ENCODE results near the gene JUP.
"Not testable (repeated sequence)": the region's sequence is repeated elsewhere in the genome, so short reads cannot be mapped to it uniquely, and the experiment has no call there.

The JUP gene

DNA sequence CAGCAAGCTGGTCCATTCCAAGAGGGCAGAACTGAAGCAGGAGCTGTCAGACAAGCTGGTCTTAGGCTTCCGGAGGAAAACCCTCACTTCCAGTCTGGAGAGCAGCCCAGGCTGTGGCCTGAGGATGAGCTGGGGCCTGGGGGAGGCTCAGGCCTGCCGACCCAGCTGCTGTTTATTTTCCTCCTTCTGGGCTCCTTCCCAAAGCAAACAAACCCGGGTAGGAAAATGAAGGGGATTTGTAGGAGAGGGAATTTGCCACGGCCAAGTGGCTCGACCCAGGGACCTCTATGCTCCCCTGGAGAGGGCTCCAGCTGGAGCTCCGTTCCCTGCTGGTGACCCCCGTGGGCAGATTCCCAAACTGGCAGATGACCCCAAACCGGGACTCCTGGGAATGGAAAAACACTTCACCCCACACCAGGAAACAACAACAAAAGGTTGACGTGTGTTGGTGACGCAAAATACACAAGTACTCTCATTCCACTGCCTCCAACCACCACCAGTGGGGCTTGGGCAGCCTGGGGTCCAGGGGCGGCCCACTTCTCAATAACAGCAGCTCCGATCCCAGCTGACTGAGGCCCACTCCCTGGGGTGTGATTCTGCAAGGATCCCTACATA is 8.8 kb downstream of the JUP start:
- DNase-seq: no peak

DNA sequence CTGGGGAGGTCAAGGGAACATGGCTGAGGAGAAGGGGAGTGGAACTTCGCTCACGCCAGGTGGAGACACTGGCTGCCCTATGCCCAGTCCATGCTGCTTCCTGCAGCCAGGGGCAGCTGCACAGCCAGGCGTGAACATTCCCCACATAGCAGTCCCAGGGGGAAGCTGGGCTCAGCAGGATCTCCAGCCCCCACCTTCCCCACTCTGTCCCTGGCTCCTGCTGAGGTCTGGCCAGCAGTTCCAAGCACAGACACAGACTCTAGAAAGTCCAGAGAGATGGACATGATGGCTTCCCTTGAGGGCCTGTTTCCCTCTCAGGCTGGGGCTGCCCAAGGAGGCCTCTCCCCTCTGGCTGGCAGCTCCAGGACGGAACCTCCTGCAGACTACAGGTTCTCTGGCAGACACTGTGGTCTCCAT is 9.3 kb downstream of the JUP start:
- DNase-seq: peak; percentile 59

DNA sequence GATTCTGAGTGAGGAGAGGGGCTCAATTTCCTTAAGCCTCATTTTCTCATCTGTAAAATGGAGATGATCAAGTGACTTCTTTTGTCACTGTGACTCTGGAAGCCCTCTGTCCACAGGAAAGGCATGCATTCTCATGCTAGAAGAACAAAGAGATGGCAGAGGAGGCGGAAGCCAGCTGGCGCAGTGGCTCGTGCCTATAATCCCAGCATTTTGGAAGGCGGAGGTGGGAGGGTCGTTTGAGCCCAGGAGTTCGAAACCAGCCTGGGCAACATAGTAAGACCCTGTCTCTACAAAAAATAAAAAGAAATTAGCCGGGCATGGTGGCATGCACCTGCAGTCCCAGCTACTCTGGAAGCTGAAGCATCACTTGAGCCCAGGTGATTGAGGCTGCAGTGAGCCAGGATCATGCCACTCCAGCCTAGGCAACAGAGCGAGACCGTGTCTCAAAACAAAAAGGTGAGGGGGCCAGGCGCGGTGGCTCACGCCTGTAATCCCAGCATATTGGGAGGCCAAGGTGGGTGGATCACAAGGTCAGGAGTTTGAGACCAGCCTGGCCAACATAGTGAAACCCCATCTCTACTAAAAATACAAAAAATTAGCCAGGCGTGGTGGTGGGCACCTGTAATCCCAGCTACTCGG is 10.1 kb downstream of the JUP start:
- not testable (repeated sequence) for DNase-seq

DNA sequence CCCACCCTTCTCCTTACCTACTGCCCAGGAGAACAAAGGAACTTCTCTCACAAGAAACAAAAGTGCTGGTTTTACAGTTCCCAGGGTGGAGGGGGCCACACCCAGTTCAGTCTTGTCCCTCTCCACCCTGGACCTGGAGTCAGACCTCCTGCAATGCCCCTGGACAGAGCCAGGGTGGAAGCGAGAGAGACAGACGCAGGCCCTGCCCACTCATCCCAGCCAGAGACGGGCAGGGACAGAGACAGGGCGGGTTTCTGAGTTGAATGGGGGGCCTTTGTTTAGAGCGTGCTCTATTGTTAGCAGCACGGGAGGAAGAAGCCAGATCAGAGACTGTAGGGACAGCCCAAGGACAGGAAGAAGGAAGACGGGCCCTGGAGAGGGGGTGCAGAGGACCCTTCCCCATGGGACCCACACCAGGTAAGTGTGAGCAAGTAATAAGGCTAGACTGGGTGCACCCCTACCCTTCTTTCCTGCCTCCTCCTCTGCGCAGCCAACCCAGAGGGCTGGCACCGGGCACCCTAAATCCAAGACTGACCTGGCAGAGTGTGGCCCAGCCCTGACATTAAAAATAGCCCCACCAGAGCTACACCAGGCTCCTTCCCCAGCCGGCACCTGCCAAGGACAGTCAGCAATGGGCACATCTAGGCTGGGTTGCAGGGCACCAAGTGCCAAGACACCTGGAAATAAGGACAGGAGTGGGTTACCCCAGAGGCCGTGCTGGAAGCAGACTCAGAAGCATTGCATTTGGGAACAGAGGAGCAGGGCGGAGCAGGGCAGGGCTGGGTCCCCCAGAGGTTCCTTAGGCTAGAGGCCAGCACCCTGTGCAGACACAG is 10.9 kb downstream of the JUP start:
- DNase-seq: peak; percentile 55

DNA sequence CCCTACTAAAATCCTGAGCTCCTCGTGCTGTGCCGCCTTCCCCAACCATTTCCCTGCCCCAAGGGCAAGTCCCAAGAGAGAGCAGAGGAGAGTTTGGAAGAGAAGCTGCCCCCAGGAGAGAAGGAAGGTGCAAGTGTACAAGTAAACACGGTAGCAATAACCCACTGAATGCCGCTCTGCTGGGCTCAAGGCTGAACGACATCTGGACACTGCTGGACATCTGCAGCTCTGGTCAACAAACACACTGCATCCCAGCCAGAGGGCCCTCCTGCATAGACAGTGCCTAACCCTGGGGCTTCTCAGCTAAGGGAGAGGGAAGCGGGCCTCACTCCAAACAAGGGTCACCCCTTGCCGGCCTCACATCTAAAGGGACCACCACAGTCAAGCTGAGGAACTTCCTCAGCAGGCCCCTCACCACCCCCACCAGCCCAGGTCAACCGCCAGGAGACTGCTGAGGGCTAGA is 12.7 kb downstream of the JUP start:
- peak; percentile 41 for DNase-seq

DNA sequence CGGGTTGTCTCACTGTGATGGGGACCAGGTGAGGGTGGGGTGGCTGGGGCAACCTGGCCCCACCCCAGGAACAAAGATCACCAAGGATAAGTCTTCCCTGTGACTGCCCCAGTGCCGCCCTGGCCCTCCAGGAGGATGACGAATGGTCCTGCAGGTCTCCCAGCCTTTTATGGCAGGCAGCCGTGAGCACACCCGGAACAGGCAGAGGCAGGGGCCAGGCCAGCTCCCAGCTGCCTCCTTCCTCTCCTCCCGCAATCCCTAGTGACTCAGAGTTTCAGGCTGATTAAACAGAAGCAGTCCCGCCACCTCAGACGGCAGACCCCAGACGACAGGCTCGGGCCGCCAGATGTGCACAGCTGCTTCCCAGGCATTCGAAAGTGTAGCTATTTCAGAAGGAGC is 13.3 kb downstream of the JUP start:
- DNase-seq: peak; percentile 46

DNA sequence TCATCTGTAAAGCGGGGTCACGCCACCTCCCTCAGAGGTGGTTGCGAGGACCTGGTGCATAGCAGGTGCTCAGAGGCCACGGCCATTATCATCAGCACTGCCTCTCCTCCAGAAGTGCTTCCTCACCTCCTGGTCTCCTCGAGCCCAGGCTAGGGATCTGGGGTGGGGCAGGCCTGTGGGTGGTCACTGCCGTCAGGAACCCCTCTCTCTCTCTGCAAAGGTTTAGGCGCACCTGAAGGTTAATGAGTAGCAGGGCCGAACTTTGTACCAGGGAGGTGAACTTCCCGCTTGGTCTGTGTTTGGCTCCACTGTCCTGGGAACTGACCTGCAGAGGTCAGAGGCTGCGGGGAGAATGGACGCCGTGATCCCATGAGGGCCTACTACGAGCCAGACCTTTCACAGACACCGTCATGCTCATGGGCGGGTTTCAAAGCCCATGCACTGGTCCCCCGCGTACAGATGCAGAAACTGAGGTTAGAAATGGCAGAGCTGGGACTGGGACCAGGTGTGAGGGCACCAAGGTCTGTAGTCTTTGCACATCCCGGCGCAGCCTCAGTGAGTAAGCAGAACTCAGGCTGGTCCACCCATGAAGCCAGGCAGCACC is 13.8 kb downstream of the JUP start:
- DNase-seq: no peak

DNA sequence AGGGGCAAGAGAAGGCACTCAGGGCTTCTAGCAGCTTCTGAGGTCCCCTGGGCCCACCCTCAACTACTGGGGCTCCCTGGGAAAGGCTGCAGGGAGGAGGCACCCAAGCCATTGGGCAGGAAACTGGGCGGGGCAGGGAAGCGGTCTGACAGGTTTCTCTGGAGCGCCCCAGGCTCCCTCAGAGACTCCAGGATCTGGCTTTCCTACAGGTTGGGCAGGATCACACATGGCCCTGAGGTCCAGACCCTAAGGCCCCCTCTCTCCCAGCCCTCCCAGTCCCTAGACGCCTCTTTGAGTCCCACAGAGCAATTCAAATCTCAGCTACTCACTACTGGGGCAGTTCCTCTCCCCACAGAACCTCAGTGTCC is 14.3 kb downstream of the JUP start:
- DNase-seq: no peak

DNA sequence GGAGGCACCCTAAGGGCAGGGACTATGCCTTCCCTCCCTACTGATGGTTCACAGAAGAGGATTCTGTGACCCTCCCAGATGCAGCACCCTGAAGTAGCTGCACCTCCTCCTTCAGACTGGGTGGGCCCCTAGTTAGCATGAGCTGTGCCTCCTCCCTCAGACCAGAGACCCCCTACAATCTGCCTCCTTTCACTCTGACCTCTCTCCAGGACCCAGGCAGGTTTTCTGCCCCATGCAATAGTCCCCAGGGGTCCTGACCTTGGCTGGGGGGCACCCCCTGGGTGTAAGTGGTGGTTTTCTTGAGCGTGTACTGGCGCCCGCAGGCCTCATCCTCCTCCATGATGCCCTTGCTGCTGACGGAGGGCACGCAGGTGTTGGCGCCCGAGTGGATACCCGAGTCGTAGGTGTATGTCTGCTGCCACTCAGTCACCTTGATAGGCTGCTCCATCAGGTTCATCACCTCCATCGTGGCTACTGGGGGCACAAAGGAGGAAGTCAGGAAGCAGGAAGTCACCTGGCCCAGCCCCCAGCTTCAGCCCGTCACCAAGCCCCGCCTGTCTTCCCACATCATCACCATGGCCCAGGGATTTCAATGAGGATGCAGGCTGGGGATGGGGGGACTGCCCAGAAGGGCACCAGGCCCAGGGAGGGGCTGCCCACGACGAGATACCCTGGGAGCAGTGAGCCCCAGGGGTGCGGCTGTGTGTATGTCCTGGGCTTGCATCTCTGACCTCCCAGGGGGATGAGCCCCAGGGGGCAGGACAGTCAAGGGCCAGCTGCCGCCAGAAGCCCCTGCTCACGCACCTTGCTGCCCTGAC is 14.9 kb downstream of the JUP start:
- DNase-seq: no peak

DNA sequence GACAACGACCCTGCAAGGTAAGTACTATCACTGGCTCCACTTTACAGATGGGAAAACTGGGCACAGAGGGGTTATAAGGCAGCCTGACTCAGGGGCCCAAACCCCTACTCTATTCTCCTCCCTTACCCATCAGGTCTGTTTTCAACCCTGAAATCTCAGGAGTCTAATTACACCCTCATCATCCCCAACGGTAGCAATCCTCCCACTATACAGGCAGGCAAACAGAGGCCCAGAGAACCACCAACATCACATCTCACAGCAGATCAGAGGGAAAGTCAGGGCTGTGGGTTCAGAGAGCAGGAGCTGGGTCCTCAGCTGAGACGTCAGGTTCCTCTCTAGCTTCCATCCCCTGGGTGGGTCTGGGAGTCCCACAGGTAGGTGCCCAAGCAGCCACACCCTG is 16.5 kb downstream of the JUP start:
- DNase-seq: no peak

DNA sequence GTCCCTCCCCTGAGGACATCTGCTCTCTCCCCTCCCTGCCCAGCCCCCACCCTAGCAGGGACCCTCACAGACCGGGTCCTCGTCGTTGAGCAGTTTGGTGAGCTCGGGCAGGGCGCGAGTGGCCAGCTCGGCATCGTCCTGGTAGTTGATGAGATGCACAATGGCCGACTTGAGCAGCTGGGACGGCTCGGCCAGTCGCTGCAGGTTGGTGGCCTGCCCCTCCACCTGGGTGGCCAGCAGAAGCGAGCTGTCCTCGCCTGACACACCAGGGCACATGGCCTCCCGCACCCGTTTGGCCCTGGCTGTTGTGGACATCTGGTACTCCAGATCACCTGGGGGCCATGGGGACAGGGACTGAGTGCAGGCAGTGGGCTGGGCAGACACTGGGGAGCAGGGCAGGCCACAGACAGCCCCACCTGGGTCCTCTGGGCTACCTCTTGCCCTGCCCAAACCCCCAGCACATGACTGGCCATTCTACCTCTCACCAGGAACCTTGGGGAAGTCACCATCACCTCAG is 17.1 kb downstream of the JUP start:
- no peak for DNase-seq

DNA sequence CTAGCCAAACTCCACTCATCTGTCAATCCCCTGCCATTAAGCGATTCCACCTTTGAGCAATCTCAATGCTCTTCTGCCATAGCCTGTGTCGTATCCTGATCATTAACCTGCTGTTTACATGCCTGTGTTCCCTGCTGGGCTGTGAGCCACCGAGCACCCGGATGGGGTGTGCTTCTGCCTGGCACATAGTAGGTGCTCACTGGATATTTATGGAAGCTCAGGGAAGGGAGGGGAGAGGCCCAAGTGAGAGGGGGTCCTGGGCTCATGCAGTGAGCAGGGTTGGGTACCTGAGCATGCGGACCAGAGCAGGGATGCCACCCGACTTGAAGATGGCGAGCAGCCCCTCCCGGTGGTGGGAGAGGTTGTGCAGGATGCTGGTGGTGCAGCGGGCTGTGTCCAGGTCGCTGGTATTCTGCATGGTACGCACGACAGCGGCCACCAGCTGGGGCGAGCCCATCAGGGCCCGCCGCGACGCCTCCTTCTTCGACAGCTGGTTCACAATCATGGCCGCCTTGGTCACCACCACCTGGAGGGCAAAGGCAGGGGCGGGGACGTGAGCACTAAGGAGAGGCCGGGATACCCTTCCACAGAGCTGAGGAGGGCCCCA is 17.7 kb downstream of the JUP start:
- DNase-seq: no peak

DNA sequence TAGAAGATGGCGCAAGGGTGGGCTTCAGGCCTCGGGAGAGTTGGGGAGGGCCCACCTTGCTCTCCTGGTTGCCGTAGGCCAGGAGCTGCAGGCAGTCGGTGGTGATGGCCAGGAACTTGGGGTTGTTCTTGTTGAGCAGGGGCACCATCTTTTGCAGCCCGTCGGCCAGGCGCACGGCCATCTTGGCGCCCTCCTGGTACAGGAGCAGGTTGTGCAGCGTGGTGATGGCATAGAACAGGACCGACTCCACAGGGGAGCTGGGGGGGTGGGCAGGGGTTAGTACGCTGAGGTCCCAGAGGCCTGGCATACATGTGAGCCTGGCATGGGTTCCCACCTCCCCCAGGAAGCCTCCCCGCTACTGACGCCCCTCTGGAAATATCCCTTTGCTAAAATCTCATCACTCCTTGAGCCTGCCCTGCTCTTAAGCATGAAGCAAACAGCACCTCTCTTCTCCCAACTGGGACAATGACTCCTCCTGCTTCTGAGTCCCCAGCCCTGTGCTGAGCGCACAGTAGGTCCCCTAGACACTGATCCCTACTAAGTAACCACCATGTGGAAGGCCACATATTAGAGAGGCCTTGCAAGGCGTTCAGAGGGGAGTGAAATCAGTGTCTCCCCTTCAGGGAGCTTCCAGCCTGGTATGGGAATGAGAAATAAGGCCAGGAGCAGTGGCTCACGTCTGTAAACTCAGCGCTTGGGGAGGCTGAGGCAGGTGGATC is 19.0 kb downstream of the JUP start:
- DNase-seq: no peak

DNA sequence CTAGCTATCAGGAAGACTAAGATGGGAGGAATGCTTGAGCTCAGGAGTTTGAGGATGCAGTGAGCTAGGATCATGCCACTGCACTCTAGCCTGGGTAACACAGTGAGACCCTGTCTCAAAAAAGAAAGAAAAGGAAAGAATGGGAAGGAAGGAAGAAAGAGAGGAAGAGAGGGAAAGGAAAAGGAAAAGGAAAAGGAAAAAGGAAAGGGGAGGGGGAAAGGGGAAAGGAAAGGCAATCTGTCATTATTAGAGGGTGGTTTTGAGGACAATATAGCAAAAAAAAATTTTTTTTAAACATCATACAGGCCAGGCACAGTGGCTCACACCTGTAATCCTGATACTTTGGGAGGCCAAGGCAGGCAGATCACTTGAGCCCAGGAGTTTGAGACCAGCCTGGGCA is 20.4 kb downstream of the JUP start:
- DNase-seq: no peak

DNA sequence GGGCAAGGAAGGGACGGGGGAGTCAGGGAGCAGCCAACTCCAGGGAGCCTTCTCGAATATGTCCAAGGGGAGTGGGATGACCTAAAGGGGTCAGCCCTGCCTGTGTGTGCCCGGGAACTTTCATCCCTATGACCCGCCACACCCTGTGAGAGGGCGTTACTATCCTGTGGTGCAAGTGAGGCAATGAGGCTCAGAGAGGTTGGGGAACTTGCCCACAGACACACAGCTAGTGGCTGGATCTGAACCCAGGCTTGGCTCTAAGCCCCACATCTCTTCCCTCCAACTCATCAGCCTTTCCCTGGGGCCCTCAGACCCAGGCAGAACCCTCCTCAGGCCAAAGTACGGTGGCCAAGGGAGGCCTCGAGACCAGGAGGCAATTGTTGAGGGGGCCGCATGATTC is 23.2 kb downstream of the JUP start:
- DNase-seq: no peak

DNA sequence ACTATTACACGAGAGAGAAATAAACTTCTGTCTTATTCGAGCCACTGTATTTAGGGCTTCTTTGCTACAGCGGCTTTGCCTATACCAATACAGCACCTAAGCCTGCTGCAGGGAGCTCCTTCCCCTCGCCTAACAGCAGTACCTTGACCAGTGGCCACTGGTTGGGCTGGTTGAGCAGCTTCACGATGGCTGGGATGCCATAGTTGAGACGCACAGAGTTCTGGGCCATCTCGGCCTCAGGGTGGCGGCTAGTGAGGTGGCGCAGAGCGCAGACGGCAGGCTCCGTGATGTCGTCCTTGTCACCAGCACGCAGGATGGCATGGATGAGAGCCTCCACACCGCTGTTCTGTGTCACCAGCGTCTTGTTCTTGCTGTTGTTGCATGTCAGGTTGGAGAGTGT is 23.7 kb downstream of the JUP start:
- DNase-seq: no peak

DNA sequence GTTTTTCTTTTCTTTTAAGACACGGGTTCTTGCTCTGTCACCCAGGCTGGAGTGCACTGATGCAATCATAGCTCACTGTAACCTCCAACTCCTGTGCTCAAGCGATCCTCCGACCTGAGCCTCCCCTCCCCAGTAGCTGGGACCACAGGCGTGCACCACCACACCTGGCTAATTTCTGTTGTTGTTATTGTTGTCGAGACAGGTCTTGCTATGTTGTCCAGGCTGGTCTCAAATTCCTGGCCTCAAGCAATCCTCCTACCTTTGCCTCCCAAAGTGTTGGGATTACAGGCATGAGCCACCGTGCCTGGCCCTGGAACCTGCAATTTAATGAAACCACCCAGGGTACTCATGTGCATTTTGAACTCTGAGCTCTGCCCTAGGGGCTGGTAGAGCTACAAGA is 24.1 kb downstream of the JUP start:
- no peak for DNase-seq

DNA sequence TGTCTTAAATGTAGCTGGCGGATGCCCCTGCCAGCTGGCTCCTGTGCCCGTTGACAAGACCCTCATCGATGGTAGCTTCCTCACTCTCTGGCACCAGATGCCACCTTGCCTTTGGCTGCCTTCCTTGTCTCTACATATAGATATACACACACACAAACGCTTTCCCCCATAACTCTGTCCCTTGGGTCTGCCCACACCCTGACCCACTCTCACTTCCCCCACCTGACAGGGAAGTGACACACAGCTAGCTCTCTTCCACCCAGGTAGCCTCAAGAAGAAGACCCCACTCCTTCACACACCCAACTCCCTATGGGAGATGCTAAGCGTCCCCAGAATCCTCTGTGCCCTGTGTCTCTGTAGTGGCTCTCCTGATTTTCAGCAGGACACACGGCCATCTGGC is 25.6 kb downstream of the JUP start:
- no peak for DNase-seq

DNA sequence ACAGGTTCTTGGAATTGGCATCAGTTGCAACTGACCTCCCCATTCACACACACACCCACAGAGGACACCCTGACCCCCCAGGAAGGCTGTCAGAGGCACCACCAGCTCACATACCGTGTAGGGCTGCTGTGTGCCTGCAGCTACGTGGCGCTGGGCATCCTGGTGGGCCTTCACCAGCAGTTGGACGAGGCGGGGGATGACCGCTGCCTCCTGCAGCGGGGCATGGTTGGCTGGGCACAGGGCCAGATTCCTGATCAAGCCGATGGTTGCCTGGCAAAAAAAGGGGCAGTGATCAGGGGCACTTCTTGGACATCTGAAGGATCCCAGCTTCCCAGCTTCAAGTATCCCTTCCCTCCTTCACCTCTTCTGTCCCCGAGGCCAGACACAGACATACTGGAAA is 27.9 kb downstream of the JUP start:
- no peak for DNase-seq

DNA sequence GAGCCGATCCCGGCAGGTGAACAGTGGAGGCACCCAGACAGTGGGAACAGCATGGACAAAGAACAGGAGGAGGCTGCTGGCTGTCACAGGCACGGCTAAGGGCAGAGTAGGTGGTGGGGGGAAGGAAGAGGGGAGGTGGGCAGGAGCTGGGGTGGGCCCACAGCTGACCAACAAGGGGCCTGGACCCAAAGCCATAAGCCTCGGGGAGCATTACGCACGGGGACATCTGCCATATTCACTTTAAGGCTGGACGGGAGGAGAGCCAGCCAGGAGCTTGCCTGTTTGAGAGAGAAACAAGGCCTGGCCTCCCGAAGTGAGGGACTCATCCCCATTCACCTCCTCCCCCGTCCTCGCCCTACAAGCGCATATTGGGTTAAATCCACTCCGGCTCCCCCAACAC is 32.4 kb downstream of the JUP start:
- no peak for DNase-seq

DNA sequence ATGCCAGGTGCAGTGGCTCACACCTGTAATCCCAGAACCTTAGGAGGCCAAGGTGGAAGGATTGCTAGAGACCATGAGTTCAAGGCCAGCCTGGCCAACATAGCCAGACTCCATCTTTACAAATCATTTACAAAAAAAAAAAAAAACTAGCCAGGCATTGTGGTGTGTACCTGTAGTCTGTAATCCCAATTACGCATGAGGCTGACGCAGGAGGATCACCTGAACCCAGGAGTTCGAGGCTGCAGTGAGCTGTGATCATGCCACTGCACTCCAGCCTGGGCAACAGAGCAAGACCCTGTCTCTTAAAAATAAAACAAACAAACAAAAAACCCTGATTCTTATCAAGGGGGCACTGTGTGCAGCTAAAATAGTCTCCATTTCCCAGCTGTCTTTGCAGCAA is 35.2 kb downstream of the JUP start:
- no peak for DNase-seq

DNA sequence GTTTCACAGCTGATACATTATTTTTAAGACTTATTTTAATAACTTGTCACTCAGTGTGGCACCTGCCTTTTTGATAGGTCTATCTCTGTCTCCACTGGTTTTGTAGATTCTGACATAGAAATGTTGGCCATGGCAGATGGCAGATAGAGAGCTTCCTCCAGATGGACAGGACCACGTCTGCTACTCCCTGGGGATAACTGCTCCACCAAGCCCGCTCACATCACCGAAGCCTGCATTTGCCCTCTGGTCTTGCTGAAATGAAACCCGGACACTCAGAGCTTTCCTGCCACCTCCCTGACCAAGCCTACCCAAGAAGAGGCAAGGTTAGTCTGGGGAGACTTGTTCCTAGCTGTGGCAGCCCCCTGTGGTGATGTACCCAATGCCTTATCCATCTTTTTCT is 35.6 kb downstream of the JUP start:
- no peak for DNase-seq

All from retina (tissue), 1 donor.